ENCODE measurements around the gene HMCES. TPM values are rescaled to one million over a fixed set of nuclear protein-coding genes. Genes with fewer than 3 reads are reported as not detected.
A peak's percentile ranks its signal among the peaks of the same experiment; 100 is the strongest.

HMCES gene
- total and polyA plus RNA-seq, 2 experiments from 2014 or later, result 20.1 to 34.3 TPM

DNA sequence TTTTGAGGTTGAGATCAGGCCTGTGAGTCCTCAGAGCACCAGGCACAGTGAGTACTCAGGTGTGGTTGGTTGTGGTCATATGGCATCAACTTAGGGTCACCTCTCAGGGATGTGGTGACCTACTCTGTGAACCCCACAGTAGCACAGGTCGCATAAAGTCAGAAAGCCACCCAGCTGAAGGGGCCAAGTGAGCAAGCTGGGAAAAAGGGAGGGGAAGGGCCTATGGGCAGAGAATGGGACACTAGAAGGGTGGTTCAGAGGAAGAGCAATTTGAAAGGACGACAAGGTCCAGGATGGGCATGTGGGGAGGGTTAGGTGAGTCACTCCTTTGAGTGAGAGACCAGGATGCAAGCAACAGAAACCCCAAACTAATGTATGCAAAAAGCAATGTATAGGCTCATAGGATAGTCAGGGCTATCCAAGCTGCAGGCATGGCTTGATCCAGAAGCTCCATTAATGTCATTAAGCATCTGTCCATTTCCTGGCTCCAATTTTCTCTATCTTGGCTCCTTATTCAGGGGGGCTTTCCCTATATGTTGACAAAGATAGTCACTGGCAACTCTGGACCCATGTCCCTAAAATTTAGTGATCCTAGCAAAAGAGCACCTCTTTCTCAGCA is 33.5 kb downstream of the HMCES start:
- Histone ChIP-seq H3K27ac (no peak overlapping the region), H3K27me3 (no peaks in the 10 kb centered on the region), H3K9me2 (replicated peaks; ENCODE audit: insufficient read depth) (no peaks in the 10 kb centered on the region), H3K36me3 (replicated peaks; ENCODE audit: insufficient read depth, low read depth) (no peaks in the 10 kb centered on the region), H3K4me2 (no peak overlapping the region), H3K4me3 (no peak overlapping the region), H3K79me2 (peaks cover 16% of the 10 kb centered on the region), H3K9me3 (ENCODE audit: low read depth) (no peaks in the 10 kb centered on the region), H3K4me1 (ENCODE audit: insufficient read depth) (peaks cover 16% of the 10 kb centered on the region), H4K20me1 (ENCODE audit: insufficient read depth, poor library complexity, severe bottlenecking) (peaks cover 19% of the 10 kb centered on the region), H2AFZ (no peak overlapping the region)
- 100% methylated on average over 2 of the region's 2 CpGs for WGBS (ENCODE audit: low lambda C conversion rate, missing lambda C conversion rate)
- DNase-seq (ENCODE audit: low spot score), result no peak
- no peak for TF ChIP-seq EZH2 (IDR thresholded peaks at IDR 0.05; ENCODE audit: borderline replicate concordance)

- H3K36me3 ChIP-seq (replicated peaks; ENCODE audit: insufficient read depth, low read depth), result no peaks in the 10 kb centered on the region
- H3K27me3 ChIP-seq, result no peaks in the 10 kb centered on the region
- peaks cover 19% of the 10 kb centered on the region for H4K20me1 ChIP-seq (ENCODE audit: insufficient read depth, poor library complexity, severe bottlenecking)
- no peaks in the 10 kb centered on the region for H3K9me2 ChIP-seq (replicated peaks; ENCODE audit: insufficient read depth)
- no peaks in the 10 kb centered on the region for H3K9me3 ChIP-seq (ENCODE audit: low read depth)
- peaks cover 21% of the 10 kb centered on the region for H3K79me2 ChIP-seq
- H2AFZ ChIP-seq, result no peak overlapping the region
- no peak overlapping the region for H3K27ac ChIP-seq
- no peak for DNase-seq (ENCODE audit: low spot score)
- H3K4me1 ChIP-seq (ENCODE audit: insufficient read depth), result peaks cover 18% of the 10 kb centered on the region
- TF ChIP-seq EZH2 (IDR thresholded peaks at IDR 0.05; ENCODE audit: borderline replicate concordance) (no peak), EZH2phosphoT487 (IDR thresholded peaks at IDR 0.05; ENCODE audit: low read depth, severe bottlenecking, unreplicated experiment) (no peak), CTCF (IDR thresholded peaks at IDR 0.05; ENCODE audit: poor library complexity) (no peak)
- H3K4me2 ChIP-seq, result no peak overlapping the region
- no peak overlapping the region for H3K4me3 ChIP-seq
Measured at GRCh38 chr3:129312671-129313414, 34.2 kb downstream of the HMCES start.

- peaks cover 21% of the 10 kb centered on the region for H3K79me2 ChIP-seq
- H3K27ac ChIP-seq, result no peak overlapping the region
- no peak overlapping the region for H3K4me2 ChIP-seq
- no peak for DNase-seq (ENCODE audit: low spot score)
- H3K9me2 ChIP-seq (replicated peaks; ENCODE audit: insufficient read depth), result no peaks in the 10 kb centered on the region
- H3K4me1 ChIP-seq (ENCODE audit: insufficient read depth), result peaks cover 18% of the 10 kb centered on the region
- H2AFZ ChIP-seq, result no peak overlapping the region
- H4K20me1 ChIP-seq (ENCODE audit: insufficient read depth, poor library complexity, severe bottlenecking), result peaks cover 19% of the 10 kb centered on the region
- H3K9me3 ChIP-seq (ENCODE audit: low read depth), result no peaks in the 10 kb centered on the region
- no peak overlapping the region for H3K4me3 ChIP-seq
- H3K27me3 ChIP-seq, result no peaks in the 10 kb centered on the region
- no peaks in the 10 kb centered on the region for H3K36me3 ChIP-seq (replicated peaks; ENCODE audit: insufficient read depth, low read depth)
- TF ChIP-seq CTCF (IDR thresholded peaks at IDR 0.05; ENCODE audit: poor library complexity), result no peak
- TF ChIP-seq EZH2phosphoT487 (IDR thresholded peaks at IDR 0.05; ENCODE audit: low read depth, severe bottlenecking, unreplicated experiment), result no peak
- no peak for TF ChIP-seq EZH2 (IDR thresholded peaks at IDR 0.05; ENCODE audit: borderline replicate concordance)
Measured at GRCh38 chr3:129313415-129313664, 34.7 kb downstream of the HMCES start.

GRCh38 chr3:129313665-129314385 is 35.2 kb downstream of the HMCES start:
- no peaks in the 10 kb centered on the region for H3K9me2 ChIP-seq (replicated peaks; ENCODE audit: insufficient read depth)
- H3K79me2 ChIP-seq, result peaks cover 21% of the 10 kb centered on the region
- H3K27ac ChIP-seq, result peak overlapping the region; percentile 71
- peak overlapping the region; percentile 90 for H3K4me2 ChIP-seq
- no peak for DNase-seq (ENCODE audit: low spot score)
- no peak for TF ChIP-seq EZH2 (IDR thresholded peaks at IDR 0.05; ENCODE audit: borderline replicate concordance)
- TF ChIP-seq EZH2phosphoT487 (IDR thresholded peaks at IDR 0.05; ENCODE audit: low read depth, severe bottlenecking, unreplicated experiment), result no peak
- no peak for TF ChIP-seq CTCF (IDR thresholded peaks at IDR 0.05; ENCODE audit: poor library complexity)
- peaks cover 19% of the 10 kb centered on the region for H4K20me1 ChIP-seq (ENCODE audit: insufficient read depth, poor library complexity, severe bottlenecking)
- H3K4me1 ChIP-seq (ENCODE audit: insufficient read depth), result peaks cover 18% of the 10 kb centered on the region
- H3K4me3 ChIP-seq, result peak overlapping the region; percentile 90
- H3K9me3 ChIP-seq (ENCODE audit: low read depth), result no peaks in the 10 kb centered on the region
- H2AFZ ChIP-seq, result no peak overlapping the region
- WGBS (ENCODE audit: low lambda C conversion rate, missing lambda C conversion rate), result 66% methylated on average over 7 of the region's 7 CpGs
- H3K27me3 ChIP-seq, result no peaks in the 10 kb centered on the region
- H3K36me3 ChIP-seq (replicated peaks; ENCODE audit: insufficient read depth, low read depth), result no peaks in the 10 kb centered on the region

Data from hepatocyte (in vitro differentiated cells).